MM.1S (cell line): ENCODE measurements around the gene PARP3.

Experiments used
- EZH2 ChIP-seq: fragments of 300-600 bp; sonication (generic); optimal IDR thresholded peaks from 2 replicates; pipeline ENCODE3; 2017; ENCODE audit warnings: low read depth, mild to moderate bottlenecking, antibody characterized with exemption, low read length, mixed read lengths
- EZH2phosphoT487 ChIP-seq: fragments of 300-600 bp; sonication (generic); IDR thresholded peaks from 2 replicates; pipeline ENCODE4 v1.6.1; 2018; ENCODE audit warnings: antibody characterized with exemption, low read length
- TF ChIP-seq, protein P1 (sequence below): fragments of 300-600 bp; sonication (generic); IDR thresholded peaks from 2 replicates; pipeline ENCODE4 v1.5.1; 2016; ENCODE audit warnings: antibody characterized with exemption, low read length, mixed read lengths

DNA sequence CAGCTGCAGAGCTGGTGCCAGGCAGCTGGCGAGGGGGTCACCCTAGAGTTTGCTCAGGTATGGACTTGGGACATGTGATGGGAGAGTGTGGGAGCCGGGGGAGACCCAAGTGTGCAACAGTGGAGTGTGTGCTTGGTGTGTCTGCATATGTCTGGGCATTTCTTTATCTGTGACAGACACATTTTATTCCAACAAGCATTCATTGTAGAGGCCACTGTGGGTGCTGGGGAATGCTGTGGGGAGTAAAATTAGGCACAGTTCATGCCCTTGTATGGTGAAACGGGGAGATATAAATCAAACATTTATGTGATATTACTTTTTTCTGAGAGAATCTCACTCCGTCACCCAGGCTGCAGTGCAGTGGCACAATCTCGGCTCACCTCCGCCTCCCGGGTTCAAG, 45.4 kb downstream of the PARP3 start:
- TF ChIP-seq, protein P1, sequence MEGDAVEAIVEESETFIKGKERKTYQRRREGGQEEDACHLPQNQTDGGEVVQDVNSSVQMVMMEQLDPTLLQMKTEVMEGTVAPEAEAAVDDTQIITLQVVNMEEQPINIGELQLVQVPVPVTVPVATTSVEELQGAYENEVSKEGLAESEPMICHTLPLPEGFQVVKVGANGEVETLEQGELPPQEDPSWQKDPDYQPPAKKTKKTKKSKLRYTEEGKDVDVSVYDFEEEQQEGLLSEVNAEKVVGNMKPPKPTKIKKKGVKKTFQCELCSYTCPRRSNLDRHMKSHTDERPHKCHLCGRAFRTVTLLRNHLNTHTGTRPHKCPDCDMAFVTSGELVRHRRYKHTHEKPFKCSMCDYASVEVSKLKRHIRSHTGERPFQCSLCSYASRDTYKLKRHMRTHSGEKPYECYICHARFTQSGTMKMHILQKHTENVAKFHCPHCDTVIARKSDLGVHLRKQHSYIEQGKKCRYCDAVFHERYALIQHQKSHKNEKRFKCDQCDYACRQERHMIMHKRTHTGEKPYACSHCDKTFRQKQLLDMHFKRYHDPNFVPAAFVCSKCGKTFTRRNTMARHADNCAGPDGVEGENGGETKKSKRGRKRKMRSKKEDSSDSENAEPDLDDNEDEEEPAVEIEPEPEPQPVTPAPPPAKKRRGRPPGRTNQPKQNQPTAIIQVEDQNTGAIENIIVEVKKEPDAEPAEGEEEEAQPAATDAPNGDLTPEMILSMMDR = no peak
- no peak for TF ChIP-seq EZH2phosphoT487
- TF ChIP-seq EZH2 = no peak
